SK-N-SH (cell line): Measurements from ENCODE around the gene ROPN1.

ENCODE experiments used
- EP300 ChIP-seq, 2 experiments: IDR thresholded peaks; 2 replicates each; pipeline versions ENCODE4 v1.4.0 to v1.6.1; 2012; ENCODE audit warnings: borderline replicate concordance in 1 of 2, low read depth in 1 of 2, low read length in 1 of 2
- TAF1 ChIP-seq: IDR thresholded peaks from 2 replicates; pipeline ENCODE4 v1.6.1; 2012; ENCODE audit warnings: low read depth, mild to moderate bottlenecking, low read length, moderate library complexity, borderline replicate concordance
- TF ChIP-seq, protein P1 (sequence below): fragments of 200-600 bp; sonication (generic); IDR thresholded peaks from 2 replicates; pipeline ENCODE4 v1.6.1; 2017; ENCODE audit warnings: antibody characterized with exemption, mild to moderate bottlenecking, moderate library complexity

GRCh38 chr3:123934250-123934649 is 57.7 kb downstream of the ROPN1 start:
- TF ChIP-seq TAF1, result no peak
- TF ChIP-seq EP300 (IDR thresholded peaks at IDR 0.05; ENCODE audit: borderline replicate concordance in 1 of 2, low read depth in 1 of 2, low read length in 1 of 2), result no peak
- TF ChIP-seq, protein P1, sequence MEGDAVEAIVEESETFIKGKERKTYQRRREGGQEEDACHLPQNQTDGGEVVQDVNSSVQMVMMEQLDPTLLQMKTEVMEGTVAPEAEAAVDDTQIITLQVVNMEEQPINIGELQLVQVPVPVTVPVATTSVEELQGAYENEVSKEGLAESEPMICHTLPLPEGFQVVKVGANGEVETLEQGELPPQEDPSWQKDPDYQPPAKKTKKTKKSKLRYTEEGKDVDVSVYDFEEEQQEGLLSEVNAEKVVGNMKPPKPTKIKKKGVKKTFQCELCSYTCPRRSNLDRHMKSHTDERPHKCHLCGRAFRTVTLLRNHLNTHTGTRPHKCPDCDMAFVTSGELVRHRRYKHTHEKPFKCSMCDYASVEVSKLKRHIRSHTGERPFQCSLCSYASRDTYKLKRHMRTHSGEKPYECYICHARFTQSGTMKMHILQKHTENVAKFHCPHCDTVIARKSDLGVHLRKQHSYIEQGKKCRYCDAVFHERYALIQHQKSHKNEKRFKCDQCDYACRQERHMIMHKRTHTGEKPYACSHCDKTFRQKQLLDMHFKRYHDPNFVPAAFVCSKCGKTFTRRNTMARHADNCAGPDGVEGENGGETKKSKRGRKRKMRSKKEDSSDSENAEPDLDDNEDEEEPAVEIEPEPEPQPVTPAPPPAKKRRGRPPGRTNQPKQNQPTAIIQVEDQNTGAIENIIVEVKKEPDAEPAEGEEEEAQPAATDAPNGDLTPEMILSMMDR, result no peak
